GM21526 (cell line): Measurements from ENCODE around the gene PIPOX.

ENCODE experiments used
- ATAC-seq: cut with Tn5 transposase; IDR thresholded peaks from one replicate; pipeline ENCODE4 v1.9.1; 2021; ENCODE audit warnings: moderate library complexity; ENCODE audit not compliant: unreplicated experiment, low FRiP score

PIPOX gene, protein sequence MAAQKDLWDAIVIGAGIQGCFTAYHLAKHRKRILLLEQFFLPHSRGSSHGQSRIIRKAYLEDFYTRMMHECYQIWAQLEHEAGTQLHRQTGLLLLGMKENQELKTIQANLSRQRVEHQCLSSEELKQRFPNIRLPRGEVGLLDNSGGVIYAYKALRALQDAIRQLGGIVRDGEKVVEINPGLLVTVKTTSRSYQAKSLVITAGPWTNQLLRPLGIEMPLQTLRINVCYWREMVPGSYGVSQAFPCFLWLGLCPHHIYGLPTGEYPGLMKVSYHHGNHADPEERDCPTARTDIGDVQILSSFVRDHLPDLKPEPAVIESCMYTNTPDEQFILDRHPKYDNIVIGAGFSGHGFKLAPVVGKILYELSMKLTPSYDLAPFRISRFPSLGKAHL

GRCh38 chr17:29042679-29043538, at the start of gene PIPOX:
PIPOX (plus strand) TSS chr17:29043141; CDS start chr17:29043226, 85 bp downstream.
- no peak for ATAC-seq

GRCh38 chr17:28993645-28994426, 49.1 kb upstream of the PIPOX start:
- ATAC-seq: no peak

GRCh38 chr17:28996554-28997096, 46.3 kb upstream of the PIPOX start:
- ATAC-seq: no peak

GRCh38 chr17:28997806-28998205, 45.1 kb upstream of the PIPOX start:
- no peak for ATAC-seq

GRCh38 chr17:28999206-28999605, 43.7 kb upstream of the PIPOX start:
- ATAC-seq: no peak

DNA sequence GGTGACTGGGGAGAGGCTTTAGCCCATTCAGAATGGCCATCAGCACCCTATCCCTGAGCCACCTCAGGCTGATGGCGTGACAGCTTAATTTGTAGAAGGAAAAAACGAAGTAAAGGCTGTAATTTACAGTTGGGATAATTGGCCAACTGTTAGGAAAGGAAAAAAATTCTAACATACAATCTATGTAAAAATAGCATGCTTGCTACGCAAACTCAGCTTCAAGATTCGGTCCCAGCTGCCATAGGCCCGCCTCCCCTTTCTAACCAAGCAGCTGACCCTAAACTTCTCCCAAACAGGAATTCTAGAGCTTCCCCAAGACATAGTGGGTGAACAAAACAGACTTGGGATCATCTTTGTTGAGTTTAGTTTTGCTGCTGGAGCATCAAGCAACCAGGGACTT, 42.0 kb upstream of the PIPOX start:
- no peak for ATAC-seq

DNA sequence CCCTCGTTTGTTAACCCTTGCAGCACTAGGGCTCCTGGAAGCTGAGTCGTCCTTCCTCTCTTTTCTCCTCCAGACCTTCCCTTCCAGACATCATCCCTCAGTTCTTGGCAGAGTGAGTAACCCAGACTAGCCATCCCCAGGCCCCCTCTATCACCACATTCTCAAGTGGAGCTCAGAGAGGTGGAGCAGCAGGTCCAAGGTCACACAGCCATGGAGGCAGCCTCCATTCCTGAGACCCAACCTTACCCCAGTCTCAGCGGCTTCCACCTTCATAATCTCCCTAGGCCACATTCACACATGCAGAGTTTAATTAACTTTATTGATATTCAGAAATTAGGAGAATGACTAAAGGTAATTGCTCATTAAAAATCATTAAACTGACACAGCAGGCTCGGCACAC, 40.1 kb upstream of the PIPOX start:
- ATAC-seq: no peak

GRCh38 chr17:29003289-29003688, 39.7 kb upstream of the PIPOX start:
- no peak for ATAC-seq

- no peak for ATAC-seq
Measured at GRCh38 chr17:29004081-29004692, 38.8 kb upstream of the PIPOX start.

GRCh38 chr17:29005936-29006511, 36.9 kb upstream of the PIPOX start, which contains the start of gene SEZ6:
SEZ6 (minus strand) TSS chr17:29006033; CDS start chr17:29005869, 164 bp downstream.
- ATAC-seq: no peak

DNA sequence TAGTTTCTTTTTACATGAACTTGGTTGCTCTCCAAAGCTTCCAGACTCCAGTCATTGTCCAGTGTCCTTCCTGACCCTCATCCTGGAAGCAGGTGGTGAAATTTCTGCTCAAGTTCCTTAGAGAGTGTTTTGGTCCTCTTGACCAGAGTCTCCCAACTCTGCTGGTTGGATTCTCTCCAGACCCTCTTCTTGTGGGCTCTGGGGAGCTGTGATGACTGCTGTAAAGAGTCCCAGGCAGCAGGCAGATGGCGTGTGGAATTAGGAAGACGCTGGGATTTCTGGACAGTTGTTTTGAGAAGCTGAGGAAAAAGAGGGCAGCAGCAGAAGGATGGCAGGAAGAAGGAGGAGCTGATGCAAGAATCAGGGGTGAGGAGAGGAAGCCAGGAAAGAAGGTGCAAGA, 35.5 kb upstream of the PIPOX start:
- no peak for ATAC-seq

- no peak for ATAC-seq
Measured at GRCh38 chr17:29007860-29008455, 35.0 kb upstream of the PIPOX start.

DNA sequence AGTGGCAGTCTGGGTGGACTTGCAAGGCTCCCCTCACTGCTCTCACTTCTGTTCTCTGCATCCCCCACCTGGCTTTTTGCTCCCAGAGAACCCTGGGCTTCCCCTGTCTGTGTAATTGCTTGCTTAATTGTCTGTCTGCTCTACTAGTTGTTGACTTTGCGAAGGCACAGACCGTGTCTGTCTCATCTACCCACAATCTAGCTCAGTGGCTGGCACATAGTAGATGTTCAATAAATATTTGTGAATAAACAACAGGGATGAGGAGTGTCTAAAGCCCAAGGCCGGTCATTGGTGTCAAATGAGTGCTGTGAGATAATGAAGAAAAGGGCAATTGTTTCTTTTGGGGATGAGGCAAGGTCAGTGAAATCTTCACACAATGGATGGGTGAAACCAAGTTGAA, 34.4 kb upstream of the PIPOX start:
- ATAC-seq: no peak

DNA sequence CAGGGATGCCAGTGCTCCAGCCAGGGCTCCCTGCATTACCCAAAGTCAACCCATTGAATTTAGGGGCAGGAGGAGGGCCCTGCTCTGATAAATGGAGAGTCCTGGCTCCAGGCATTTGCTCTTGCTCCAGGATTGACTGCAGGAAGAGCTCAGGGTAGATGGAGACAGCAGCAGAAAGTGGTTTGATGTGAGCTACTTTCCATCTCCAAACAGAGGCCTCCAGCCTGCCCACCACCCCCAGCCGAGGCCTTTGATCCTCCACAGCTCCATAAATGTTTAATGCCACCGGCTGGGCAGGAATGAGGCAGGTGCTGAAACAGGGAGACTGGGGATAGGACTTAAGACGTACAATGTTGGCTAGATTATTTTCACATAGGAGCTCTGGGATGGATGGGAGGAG, 32.8 kb upstream of the PIPOX start:
- ATAC-seq: no peak

DNA sequence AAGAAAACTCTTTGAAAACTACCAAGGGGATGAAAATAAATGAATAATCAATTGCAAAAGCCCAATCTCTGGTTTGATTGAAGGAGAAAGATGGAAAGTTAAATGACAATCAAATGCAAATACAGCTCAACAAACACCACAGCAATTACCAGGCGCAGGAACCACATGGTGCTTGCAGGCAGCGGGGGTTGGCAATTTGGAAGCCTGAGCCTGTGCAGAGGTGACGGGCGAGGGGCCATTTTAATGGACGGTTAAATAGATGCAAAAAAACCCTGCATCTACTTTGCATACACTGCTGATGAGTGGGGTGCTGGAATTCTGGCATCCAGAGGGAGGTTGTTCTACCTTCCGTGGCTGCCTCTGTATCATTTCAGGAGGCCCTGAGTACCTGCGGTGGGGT, 32.4 kb upstream of the PIPOX start:
- ATAC-seq: no peak

- no peak for ATAC-seq
Measured at GRCh38 chr17:29012535-29012934, 30.4 kb upstream of the PIPOX start.

- no peak for ATAC-seq
Measured at GRCh38 chr17:29014716-29015115, 28.2 kb upstream of the PIPOX start.

- ATAC-seq: no peak
Measured at GRCh38 chr17:29016345-29017210, 26.4 kb upstream of the PIPOX start.
